ENCODE data around the gene DRC1. TPM values are rescaled to one million over a fixed set of nuclear protein-coding genes. Genes with fewer than 3 reads are reported as not detected.

Gene DRC1
- total and polyA plus RNA-seq, 2 of the 13 experiments (the other 11 are each of a cell fraction or from before 2014, with no cell fraction given) = 0.07 TPM; not detected in 1

DNA sequence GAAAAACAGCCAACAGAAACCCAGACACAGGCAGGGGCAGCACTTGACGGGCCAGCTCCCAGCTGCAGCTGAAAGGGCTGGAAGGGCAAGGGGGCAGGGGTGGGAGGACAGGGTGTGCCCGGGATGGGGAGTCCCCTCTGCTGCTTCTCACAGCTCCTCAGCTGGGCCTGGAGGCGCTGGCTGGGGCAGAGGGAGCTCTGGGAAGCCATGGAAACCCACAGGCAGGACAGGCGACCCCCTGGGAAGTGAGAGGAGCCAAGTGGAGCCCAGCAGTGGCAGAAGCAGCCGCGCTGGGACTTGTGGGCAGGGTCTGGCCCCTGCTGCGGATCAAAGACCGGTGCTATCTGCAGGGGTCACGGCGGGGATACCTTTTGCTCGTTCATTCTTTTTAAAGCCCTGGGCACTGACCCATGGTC, 55.5 kb downstream of the DRC1 start (continued):
- TF ChIP-seq, protein P1, sequence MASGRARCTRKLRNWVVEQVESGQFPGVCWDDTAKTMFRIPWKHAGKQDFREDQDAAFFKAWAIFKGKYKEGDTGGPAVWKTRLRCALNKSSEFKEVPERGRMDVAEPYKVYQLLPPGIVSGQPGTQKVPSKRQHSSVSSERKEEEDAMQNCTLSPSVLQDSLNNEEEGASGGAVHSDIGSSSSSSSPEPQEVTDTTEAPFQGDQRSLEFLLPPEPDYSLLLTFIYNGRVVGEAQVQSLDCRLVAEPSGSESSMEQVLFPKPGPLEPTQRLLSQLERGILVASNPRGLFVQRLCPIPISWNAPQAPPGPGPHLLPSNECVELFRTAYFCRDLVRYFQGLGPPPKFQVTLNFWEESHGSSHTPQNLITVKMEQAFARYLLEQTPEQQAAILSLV (CRISPR knock-in tag; IDR thresholded peaks at IDR 0.05; ENCODE audit: borderline replicate concordance) = peak; percentile 63; the same call in 1 of the 2 replicates
- TF ChIP-seq TCF12 (IDR thresholded peaks at IDR 0.05) (no peak), TCF12 (CRISPR knock-in tag; IDR thresholded peaks at IDR 0.05) (no peak), GATAD1 (CRISPR knock-in tag; IDR thresholded peaks at IDR 0.05) (no peak), HNRNPLL (IDR thresholded peaks at IDR 0.05; ENCODE audit: low read depth, low read length, poor library complexity, severe bottlenecking) (no peak), ZNF567 (CRISPR knock-in tag; IDR thresholded peaks at IDR 0.05; ENCODE audit: borderline replicate concordance) (0 out of 2 replicates have a peak, but pooled peaks have one; percentile 20), EHMT2 (IDR thresholded peaks at IDR 0.05; ENCODE audit: borderline replicate concordance, low read depth, low read length) (0 out of 2 replicates have a peak, but pooled peaks have one; percentile 15), TBX2 (CRISPR knock-in tag; IDR thresholded peaks at IDR 0.05; ENCODE audit: borderline replicate concordance) (0 out of 2 replicates have a peak, but pooled peaks have one; percentile 7), ZBTB8A (CRISPR knock-in tag; IDR thresholded peaks at IDR 0.05; ENCODE audit: borderline replicate concordance, low read depth) (no peak), HNF4A (CRISPR knock-in tag; IDR thresholded peaks at IDR 0.05) (peak; percentile 38; the same call in 1 of the 2 replicates), HNRNPK (IDR thresholded peaks at IDR 0.05; ENCODE audit: low read depth, low read length, poor library complexity, severe bottlenecking) (no peak), SMAD3 (CRISPR knock-in tag; IDR thresholded peaks at IDR 0.05) (0 out of 2 replicates have a peak, but pooled peaks have one; percentile 31), HMGA1 (CRISPR knock-in tag; conservative IDR thresholded peaks at IDR 0.05) (no peak), DNMT3B (CRISPR knock-in tag; conservative IDR thresholded peaks at IDR 0.05) (no peak), ZNF564 (CRISPR knock-in tag; IDR thresholded peaks at IDR 0.05) (0 out of 2 replicates have a peak, but pooled peaks have one; percentile 10), ZNF460 (CRISPR knock-in tag; IDR thresholded peaks at IDR 0.05; ENCODE audit: borderline replicate concordance) (no peak), NAIF1 (CRISPR knock-in tag; IDR thresholded peaks at IDR 0.05; ENCODE audit: borderline replicate concordance) (0 out of 2 replicates have a peak, but pooled peaks have one; percentile 4), RBFOX2 (IDR thresholded peaks at IDR 0.05; ENCODE audit: low read depth, low read length) (peak; percentile 34; the same call in 1 of the 2 replicates), ZNF773 (CRISPR knock-in tag; IDR thresholded peaks at IDR 0.05; ENCODE audit: borderline replicate concordance) (no peak; the same call in 1 of the 2 replicates), NONO (IDR thresholded peaks at IDR 0.05) (no peak), NONO (CRISPR knock-in tag; conservative IDR thresholded peaks at IDR 0.05) (0 out of 2 replicates have a peak, but pooled peaks have one; percentile 41), SNAPC2 (CRISPR knock-in tag; IDR thresholded peaks at IDR 0.05) (0 out of 2 replicates have a peak, but pooled peaks have one; percentile 62), SAFB2 (CRISPR knock-in tag; IDR thresholded peaks at IDR 0.05; ENCODE audit: borderline replicate concordance, low read depth) (0 out of 2 replicates have a peak, but pooled peaks have one; percentile 66), RARA (CRISPR knock-in tag; IDR thresholded peaks at IDR 0.05) (peak; percentile 70; the same call in 1 of the 2 replicates)
- TF ChIP-seq, protein P2, sequence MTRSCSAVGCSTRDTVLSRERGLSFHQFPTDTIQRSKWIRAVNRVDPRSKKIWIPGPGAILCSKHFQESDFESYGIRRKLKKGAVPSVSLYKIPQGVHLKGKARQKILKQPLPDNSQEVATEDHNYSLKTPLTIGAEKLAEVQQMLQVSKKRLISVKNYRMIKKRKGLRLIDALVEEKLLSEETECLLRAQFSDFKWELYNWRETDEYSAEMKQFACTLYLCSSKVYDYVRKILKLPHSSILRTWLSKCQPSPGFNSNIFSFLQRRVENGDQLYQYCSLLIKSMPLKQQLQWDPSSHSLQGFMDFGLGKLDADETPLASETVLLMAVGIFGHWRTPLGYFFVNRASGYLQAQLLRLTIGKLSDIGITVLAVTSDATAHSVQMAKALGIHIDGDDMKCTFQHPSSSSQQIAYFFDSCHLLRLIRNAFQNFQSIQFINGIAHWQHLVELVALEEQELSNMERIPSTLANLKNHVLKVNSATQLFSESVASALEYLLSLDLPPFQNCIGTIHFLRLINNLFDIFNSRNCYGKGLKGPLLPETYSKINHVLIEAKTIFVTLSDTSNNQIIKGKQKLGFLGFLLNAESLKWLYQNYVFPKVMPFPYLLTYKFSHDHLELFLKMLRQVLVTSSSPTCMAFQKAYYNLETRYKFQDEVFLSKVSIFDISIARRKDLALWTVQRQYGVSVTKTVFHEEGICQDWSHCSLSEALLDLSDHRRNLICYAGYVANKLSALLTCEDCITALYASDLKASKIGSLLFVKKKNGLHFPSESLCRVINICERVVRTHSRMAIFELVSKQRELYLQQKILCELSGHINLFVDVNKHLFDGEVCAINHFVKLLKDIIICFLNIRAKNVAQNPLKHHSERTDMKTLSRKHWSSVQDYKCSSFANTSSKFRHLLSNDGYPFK (CRISPR knock-in tag; IDR thresholded peaks at IDR 0.05; ENCODE audit: borderline replicate concordance) = no peak; the same call in 1 of the 2 replicates
- TF ChIP-seq, protein P3, sequence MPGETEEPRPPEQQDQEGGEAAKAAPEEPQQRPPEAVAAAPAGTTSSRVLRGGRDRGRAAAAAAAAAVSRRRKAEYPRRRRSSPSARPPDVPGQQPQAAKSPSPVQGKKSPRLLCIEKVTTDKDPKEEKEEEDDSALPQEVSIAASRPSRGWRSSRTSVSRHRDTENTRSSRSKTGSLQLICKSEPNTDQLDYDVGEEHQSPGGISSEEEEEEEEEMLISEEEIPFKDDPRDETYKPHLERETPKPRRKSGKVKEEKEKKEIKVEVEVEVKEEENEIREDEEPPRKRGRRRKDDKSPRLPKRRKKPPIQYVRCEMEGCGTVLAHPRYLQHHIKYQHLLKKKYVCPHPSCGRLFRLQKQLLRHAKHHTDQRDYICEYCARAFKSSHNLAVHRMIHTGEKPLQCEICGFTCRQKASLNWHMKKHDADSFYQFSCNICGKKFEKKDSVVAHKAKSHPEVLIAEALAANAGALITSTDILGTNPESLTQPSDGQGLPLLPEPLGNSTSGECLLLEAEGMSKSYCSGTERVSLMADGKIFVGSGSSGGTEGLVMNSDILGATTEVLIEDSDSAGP (CRISPR knock-in tag; IDR thresholded peaks at IDR 0.05; ENCODE audit: borderline replicate concordance) = peak; percentile 35; the same call in 1 of the 2 replicates
